ENCODE measurements around the gene SELENOM. TPM values are rescaled to one million over a fixed set of nuclear protein-coding genes. Genes with fewer than 3 reads are reported as not detected.

SELENOM gene
- total RNA-seq, 1 experiment from 2014 or later = 2.6 TPM

- DNase-seq (ENCODE audit: low read depth) = no peak
These were observed 26.5 kb upstream of the SELENOM start for GRCh38 chr22:31133911-31134310.

- DNase-seq (ENCODE audit: low read depth) = no peak
These were observed 23.5 kb upstream of the SELENOM start for GRCh38 chr22:31130873-31131272.

- no peak for DNase-seq (ENCODE audit: low read depth)
These were observed 20.8 kb upstream of the SELENOM start for GRCh38 chr22:31128156-31128555.

- no peak for DNase-seq (ENCODE audit: low read depth)
These were observed 19.9 kb upstream of the SELENOM start for GRCh38 chr22:31127181-31127772.

- no peak for DNase-seq (ENCODE audit: low read depth)
These were observed 19.5 kb upstream of the SELENOM start for GRCh38 chr22:31126869-31127175.

- no peak for DNase-seq (ENCODE audit: low read depth)
These were observed 18.9 kb upstream of the SELENOM start for GRCh38 chr22:31126128-31126868.

- no peak for DNase-seq (ENCODE audit: low read depth)
These were observed 18.3 kb upstream of the SELENOM start for GRCh38 chr22:31125521-31126117.

GRCh38 chr22:31124811-31125465, 17.6 kb upstream of the SELENOM start:
- no peak for DNase-seq (ENCODE audit: low read depth)

GRCh38 chr22:31124290-31124689, 16.9 kb upstream of the SELENOM start:
- DNase-seq (ENCODE audit: low read depth) = no peak

GRCh38 chr22:31123292-31123602, 15.9 kb upstream of the SELENOM start:
- no peak for DNase-seq (ENCODE audit: low read depth)

- peak; percentile 50 for DNase-seq (ENCODE audit: low read depth)
These were observed 15.3 kb upstream of the SELENOM start, which contains the start of gene INPP5J for GRCh38 chr22:31122532-31123291. INPP5J (plus strand) TSS chr22:31122966; CDS start chr22:31123015, 49 bp downstream.

- no peak for DNase-seq (ENCODE audit: low read depth)
These were observed 14.8 kb upstream of the SELENOM start for GRCh38 chr22:31122196-31122531.

- DNase-seq (ENCODE audit: low read depth) = no peak
These were observed 14.0 kb upstream of the SELENOM start for GRCh38 chr22:31121403-31121802.

GRCh38 chr22:31120642-31121041, 13.3 kb upstream of the SELENOM start:
- no peak for DNase-seq (ENCODE audit: low read depth)

- no peak for DNase-seq (ENCODE audit: low read depth)
These were observed 12.9 kb upstream of the SELENOM start for GRCh38 chr22:31120230-31120629.

GRCh38 chr22:31119026-31119717, 11.8 kb upstream of the SELENOM start:
- no peak for DNase-seq (ENCODE audit: low read depth)

- DNase-seq (ENCODE audit: low read depth) = no peak
These were observed 10.9 kb upstream of the SELENOM start for GRCh38 chr22:31118046-31118820.

- DNase-seq (ENCODE audit: low read depth) = peak; percentile 0
These were observed 5.3 kb upstream of the SELENOM start for GRCh38 chr22:31112547-31113091.

- no peak for DNase-seq (ENCODE audit: low read depth)
These were observed 488 bp upstream of the SELENOM start for GRCh38 chr22:31107894-31108218.

GRCh38 chr22:31106731-31107177, 614 bp downstream of the SELENOM start:
- peak; percentile 2 for DNase-seq (ENCODE audit: low read depth)

Data from Daoy (cell line).